T47D (cell line): ENCODE results near the gene ADNP2.
A peak's percentile ranks its signal among the peaks of the same experiment; 100 is the strongest.

ENCODE experiments used
- DNase-seq, 2 experiments: peaks; one replicate each; pipeline versions ENCODE4 v3.0.0 to v3.0.0-alpha.2; 2011 to 2012; ENCODE audit warnings: low read depth in 1 of 2, low spot score in 1 of 2
- JUND ChIP-seq: IDR thresholded peaks from 2 replicates; pipeline ENCODE4 v1.6.1; 2012; ENCODE audit warnings: low read depth
- in situ Hi-C: cut with HindIII; loops from 2 replicates; pipeline ENCODE4 v1.10.0; 2016; ENCODE audit warnings: low sequenced_read_pairs, low pct_unique_long_range_greater_than_20kb

The ADNP2 gene

GRCh38 chr18:80137137-80137536 is 28.1 kb downstream of the ADNP2 start:
- no peak for TF ChIP-seq JUND
- in situ Hi-C loops, result no loop called here
- DNase-seq, result no peak

DNA sequence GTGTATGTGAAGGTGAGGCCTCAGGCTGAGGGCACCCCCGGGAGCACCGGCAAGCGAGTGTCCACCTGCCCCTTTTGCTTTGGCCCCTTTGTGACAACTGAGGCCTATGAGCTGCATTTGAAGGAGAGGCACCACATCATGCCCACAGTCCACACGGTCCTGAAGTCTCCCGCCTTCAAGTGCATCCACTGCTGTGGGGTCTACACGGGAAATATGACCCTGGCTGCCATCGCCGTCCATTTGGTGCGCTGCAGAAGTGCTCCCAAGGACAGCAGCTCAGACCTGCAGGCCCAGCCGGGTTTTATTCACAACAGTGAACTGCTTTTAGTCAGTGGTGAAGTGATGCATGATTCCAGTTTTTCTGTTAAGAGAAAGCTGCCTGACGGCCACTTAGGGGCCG is 28.9 kb downstream of the ADNP2 start:
- DNase-seq, result no peak
- in situ Hi-C loops, result no loop called here
- no peak for TF ChIP-seq JUND

- TF ChIP-seq JUND, result no peak
- DNase-seq, result no peak
- in situ Hi-C loops, result no loop called here
These were observed 31.5 kb downstream of the ADNP2 start for GRCh38 chr18:80140455-80140985.

DNA sequence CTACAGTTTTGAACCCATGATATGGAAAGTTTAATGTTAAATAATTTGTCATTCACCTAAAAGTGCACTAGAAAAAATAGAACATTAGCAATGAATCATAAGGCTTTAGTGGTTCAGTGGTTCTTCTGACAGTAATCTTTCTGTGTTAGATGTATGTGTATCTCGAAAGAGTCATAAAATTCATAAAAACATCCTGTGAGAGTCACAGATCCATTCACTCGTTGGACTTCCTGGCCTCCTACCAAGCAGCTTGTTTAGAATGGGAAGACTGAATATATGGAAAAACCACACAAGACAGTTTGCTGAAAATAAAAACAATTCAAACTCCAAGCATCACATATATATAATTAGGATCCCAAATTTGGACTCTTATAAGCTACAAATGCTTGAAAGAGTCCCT is 34.8 kb downstream of the ADNP2 start:
- no peak for TF ChIP-seq JUND
- no peak for DNase-seq
- in situ Hi-C loops, result no loop called here

DNA sequence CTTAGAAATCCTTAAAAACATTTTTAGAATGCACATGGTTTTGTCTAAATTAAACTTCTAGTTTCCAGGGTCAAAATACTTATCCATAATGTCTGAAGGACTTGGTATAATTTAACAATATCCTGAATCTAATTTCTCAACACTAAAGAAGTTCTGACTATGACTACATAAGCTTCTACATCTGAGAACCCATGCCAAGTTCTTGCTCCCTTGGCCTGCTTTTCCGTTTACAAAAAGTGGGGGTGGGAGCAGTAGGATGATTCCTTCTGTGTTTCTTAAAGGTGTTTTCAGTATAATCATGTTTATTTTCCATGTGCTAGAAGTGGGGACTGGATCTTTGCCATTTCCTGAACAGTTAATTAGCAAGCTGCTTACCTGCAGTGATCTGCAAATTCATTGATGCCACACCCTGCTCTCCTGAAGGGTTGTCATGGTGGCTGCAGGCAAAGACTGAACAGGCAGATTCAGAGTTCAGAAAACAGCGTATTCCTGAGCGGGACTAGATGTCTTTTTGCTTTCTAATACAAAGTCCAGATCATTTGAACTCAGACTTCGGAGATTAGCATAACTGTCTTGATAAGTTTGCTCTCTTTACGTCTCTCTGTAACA is 36.2 kb downstream of the ADNP2 start:
- TF ChIP-seq JUND, result no peak
- in situ Hi-C loops, result no loop called here
- no peak for DNase-seq

DNA sequence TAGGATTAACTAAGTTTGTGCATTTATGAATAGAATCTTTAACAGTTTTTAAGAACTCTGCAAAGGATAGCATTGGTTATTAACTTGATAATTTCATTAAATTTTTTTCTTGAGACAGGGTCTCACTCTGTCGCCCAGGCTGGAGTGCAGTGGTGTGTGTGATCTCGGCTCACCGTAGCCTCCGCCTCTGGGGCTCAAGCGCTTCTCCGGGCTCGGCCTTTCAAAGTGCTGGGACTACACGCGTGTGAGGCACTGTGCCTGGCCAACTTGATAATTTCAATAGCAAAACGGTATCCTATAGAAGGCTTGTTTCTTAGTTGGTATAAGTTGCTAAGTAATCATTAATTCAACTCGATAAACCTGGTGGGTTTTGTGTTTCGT is 38.0 kb downstream of the ADNP2 start:
- no peak for DNase-seq
- no peak for TF ChIP-seq JUND
- in situ Hi-C loops, result no loop called here

GRCh38 chr18:80147418-80148325 is 38.6 kb downstream of the ADNP2 start:
- TF ChIP-seq JUND, result no peak
- DNase-seq, result no peak
- in situ Hi-C loops, result no loop called here

DNA sequence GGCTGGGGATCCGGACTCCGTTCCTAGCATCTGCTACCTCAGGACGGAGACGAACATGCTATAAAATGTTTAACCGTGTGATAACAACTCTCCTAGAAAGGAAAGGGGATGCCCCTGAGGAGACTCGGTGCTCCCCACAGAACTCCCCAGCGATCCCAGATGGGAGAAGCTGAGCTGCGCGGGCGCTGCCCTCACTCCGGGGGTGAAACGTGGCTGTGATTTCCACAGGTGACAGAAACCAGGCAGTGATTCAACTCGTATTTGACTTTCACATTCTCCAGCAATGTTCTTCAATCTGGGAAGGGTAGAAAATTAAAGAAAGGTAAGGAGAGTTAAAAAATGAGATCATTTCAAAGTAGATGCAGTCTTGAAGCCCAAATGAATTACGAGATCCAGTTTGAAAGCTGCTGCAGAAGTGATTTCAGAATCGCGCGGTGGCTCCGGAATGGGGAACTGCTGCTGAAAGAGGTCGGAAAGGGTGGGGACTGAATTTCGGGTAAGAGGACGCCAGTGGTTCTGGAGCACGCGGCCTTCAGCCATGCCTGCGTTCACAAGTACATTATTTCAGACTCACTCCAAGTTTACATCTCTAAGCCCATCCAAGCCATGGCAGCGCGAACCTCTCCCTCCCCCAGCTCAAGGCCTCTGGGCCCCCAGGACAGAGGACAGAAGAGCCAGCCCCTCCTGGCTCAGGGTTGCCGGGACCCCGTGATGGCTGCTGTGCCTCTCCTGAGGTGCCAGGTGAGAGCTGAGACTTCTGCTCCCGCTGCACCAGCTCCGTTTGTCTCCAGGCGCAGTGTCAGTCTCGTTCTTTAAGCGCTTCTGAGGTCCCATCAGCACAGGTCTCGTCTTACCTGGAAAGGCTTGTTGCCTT is 39.5 kb downstream of the ADNP2 start:
- no peak for DNase-seq
- no peak for TF ChIP-seq JUND
- in situ Hi-C loops, result no loop called here

DNA sequence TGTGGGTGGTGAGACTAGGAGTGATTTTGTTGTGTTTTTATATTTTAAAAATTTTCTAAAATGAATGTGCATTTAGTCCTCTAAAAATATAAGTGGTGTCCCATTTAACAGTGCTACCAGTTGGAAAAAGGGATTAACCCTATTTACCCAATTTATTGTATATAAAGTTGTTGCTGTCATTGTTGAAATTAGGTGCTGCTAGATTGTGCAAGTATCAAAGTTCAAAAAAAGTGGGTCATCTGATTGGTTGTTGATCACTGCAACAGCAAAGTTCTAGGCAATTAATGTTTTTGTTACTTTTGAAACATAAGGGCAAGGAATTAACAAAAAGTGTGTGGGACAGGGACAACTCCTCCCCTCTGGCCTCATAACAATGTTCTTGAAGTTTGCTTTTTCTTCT is 40.6 kb downstream of the ADNP2 start:
- DNase-seq, result no peak
- TF ChIP-seq JUND, result no peak
- in situ Hi-C loops, result no loop called here

GRCh38 chr18:80154293-80154692 is 45.2 kb downstream of the ADNP2 start:
- TF ChIP-seq JUND, result no peak
- in situ Hi-C loops, result no loop called here
- DNase-seq, result peak in 1 of 2 experiments; percentile 52

DNA sequence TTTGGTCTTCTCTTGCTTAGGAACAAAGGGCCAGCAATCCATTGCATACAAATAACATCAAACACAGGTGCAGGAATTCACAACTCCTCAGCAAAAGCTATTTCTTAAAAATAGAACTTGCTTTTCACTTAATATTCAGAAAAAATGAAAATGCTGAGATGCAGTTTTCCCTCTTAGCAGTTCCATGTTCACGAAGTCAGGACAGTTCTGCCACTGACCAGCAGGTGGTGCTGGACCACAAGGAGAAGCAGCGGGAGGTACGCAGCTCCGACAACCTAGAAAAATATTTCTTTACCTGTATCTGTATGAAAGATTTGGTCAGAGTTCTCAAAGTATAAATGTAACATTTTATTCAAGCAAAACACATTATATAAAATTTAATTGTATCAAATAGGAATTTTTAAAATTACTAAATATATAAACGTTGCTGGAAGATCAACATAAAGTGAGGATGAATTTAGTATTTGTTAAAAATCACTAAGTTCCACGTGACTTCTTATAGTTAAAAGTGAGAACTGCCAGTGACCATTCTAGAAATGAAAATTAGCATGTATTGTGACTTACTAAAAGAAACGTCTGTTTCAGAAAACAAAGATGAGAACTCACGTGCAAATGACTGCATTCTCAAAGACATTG is 48.8 kb downstream of the ADNP2 start:
- TF ChIP-seq JUND, result no peak
- in situ Hi-C loops, result no loop called here
- peak; percentile 46 to 76 for DNase-seq

DNA sequence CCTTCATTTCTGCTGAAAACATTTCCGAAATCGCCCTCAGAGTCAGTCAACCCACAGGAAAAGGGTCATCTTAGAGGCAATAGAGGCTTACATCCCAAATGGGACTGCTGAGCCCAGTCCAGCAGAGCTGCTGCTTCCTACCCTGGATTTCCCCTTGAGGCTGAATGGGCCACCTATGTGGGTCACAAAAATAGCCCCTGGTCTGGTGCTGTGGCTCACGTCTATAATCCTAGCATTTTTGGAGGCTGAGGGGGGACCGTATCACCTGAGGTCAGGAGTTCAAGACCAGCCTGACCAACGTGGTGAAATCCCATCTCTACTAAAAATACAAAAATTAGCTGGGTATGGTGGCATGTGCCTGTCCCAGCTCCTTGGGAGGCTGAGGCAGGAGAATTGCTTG is 49.3 kb downstream of the ADNP2 start:
- in situ Hi-C loops, result no loop called here
- DNase-seq, result no peak
- no peak for TF ChIP-seq JUND
